Measurements from ENCODE around the gene RPL39.

DNA sequence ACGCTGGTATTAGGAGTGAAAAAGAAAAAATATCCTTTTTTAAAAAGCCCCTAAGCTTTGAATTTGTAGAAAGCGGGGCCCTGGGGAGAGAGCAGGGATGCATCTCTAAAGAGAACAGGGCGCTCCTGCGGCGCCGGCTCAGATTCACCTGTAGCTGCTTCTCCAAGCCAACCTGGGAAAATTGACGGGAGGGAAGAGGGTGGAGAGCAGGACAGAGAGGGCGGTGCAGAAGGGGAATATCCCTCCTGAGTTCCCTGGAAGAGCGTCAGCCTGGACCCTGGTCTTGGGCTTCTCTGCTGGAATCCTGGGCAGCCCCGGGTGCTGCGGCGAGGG is 33.8 kb downstream of the RPL39 start:
- TF ChIP-seq RXRA (IDR thresholded peaks at IDR 0.05) (no peak), NR2F2 (IDR thresholded peaks at IDR 0.05) (no peak), SP1 (IDR thresholded peaks at IDR 0.05) (no peak), GABPA (IDR thresholded peaks at IDR 0.05 in 1 of 2, conservative IDR thresholded peaks at IDR 0.05 in 1 of 2) (no peak), FOXA1 (IDR thresholded peaks at IDR 0.05) (no peak), YY1 (IDR thresholded peaks at IDR 0.05) (no peak), RAD21 (IDR thresholded peaks at IDR 0.05) (no peak), HNF4G (IDR thresholded peaks at IDR 0.05) (no peak), JUND (IDR thresholded peaks at IDR 0.05) (no peak)
- TF ChIP-seq, protein P1, sequence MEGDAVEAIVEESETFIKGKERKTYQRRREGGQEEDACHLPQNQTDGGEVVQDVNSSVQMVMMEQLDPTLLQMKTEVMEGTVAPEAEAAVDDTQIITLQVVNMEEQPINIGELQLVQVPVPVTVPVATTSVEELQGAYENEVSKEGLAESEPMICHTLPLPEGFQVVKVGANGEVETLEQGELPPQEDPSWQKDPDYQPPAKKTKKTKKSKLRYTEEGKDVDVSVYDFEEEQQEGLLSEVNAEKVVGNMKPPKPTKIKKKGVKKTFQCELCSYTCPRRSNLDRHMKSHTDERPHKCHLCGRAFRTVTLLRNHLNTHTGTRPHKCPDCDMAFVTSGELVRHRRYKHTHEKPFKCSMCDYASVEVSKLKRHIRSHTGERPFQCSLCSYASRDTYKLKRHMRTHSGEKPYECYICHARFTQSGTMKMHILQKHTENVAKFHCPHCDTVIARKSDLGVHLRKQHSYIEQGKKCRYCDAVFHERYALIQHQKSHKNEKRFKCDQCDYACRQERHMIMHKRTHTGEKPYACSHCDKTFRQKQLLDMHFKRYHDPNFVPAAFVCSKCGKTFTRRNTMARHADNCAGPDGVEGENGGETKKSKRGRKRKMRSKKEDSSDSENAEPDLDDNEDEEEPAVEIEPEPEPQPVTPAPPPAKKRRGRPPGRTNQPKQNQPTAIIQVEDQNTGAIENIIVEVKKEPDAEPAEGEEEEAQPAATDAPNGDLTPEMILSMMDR (IDR thresholded peaks at IDR 0.05; ENCODE audit: low read depth, low read length, missing input control): no peak
- TF ChIP-seq, protein P2, sequence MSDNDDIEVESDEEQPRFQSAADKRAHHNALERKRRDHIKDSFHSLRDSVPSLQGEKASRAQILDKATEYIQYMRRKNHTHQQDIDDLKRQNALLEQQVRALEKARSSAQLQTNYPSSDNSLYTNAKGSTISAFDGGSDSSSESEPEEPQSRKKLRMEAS (IDR thresholded peaks at IDR 0.05): no peak
- TF ChIP-seq, protein P3, sequence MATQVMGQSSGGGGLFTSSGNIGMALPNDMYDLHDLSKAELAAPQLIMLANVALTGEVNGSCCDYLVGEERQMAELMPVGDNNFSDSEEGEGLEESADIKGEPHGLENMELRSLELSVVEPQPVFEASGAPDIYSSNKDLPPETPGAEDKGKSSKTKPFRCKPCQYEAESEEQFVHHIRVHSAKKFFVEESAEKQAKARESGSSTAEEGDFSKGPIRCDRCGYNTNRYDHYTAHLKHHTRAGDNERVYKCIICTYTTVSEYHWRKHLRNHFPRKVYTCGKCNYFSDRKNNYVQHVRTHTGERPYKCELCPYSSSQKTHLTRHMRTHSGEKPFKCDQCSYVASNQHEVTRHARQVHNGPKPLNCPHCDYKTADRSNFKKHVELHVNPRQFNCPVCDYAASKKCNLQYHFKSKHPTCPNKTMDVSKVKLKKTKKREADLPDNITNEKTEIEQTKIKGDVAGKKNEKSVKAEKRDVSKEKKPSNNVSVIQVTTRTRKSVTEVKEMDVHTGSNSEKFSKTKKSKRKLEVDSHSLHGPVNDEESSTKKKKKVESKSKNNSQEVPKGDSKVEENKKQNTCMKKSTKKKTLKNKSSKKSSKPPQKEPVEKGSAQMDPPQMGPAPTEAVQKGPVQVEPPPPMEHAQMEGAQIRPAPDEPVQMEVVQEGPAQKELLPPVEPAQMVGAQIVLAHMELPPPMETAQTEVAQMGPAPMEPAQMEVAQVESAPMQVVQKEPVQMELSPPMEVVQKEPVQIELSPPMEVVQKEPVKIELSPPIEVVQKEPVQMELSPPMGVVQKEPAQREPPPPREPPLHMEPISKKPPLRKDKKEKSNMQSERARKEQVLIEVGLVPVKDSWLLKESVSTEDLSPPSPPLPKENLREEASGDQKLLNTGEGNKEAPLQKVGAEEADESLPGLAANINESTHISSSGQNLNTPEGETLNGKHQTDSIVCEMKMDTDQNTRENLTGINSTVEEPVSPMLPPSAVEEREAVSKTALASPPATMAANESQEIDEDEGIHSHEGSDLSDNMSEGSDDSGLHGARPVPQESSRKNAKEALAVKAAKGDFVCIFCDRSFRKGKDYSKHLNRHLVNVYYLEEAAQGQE (IDR thresholded peaks at IDR 0.05): no peak
- TF ChIP-seq, protein P4, sequence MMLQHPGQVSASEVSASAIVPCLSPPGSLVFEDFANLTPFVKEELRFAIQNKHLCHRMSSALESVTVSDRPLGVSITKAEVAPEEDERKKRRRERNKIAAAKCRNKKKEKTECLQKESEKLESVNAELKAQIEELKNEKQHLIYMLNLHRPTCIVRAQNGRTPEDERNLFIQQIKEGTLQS (IDR thresholded peaks at IDR 0.05): no peak
- TF ChIP-seq, protein P5, sequence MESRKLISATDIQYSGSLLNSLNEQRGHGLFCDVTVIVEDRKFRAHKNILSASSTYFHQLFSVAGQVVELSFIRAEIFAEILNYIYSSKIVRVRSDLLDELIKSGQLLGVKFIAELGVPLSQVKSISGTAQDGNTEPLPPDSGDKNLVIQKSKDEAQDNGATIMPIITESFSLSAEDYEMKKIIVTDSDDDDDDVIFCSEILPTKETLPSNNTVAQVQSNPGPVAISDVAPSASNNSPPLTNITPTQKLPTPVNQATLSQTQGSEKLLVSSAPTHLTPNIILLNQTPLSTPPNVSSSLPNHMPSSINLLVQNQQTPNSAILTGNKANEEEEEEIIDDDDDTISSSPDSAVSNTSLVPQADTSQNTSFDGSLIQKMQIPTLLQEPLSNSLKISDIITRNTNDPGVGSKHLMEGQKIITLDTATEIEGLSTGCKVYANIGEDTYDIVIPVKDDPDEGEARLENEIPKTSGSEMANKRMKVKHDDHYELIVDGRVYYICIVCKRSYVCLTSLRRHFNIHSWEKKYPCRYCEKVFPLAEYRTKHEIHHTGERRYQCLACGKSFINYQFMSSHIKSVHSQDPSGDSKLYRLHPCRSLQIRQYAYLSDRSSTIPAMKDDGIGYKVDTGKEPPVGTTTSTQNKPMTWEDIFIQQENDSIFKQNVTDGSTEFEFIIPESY (IDR thresholded peaks at IDR 0.05): no peak

All from liver (tissue), 3 donors.